Heart left ventricle (tissue), 16 donors: ENCODE data around the gene HSF5. TPM values are rescaled to one million over a fixed set of nuclear protein-coding genes. Genes with fewer than 3 reads are reported as not detected.

Experiments
- ATAC-seq, 4 donors: fragments of 200-7000 bp; cut with Tn5 transposase; one replicate each; pipeline ENCODE4 v1.9.1; 2020 to 2022; ENCODE audit warnings: moderate library complexity in 4 of 4, mild to moderate bottlenecking in 3 of 4, moderate number of reproducible peaks in 1 of 4
- DNase-seq, 5 donors: peaks; one replicate each; pipeline ENCODE4 v3.0.0-alpha.2; 2020
- H3K27ac ChIP-seq, 12 donors: fragments of 200-600 bp; sonication (generic) in 4 of 12; one replicate each; pipeline versions ENCODE4 v1.5.0 to v1.8.0; 2016 to 2022; ENCODE audit warnings: mild to moderate bottlenecking in 2 of 12
- H3K27me3 ChIP-seq, 9 donors: fragments of 200-600 bp; sonication (generic) in 2 of 9; one replicate each; pipeline versions ENCODE4 v1.5.1 to v1.8.0; 2016 to 2022; ENCODE audit warnings: mild to moderate bottlenecking in 3 of 9
- H3K36me3 ChIP-seq, 9 donors: fragments of 200-600 bp; sonication (generic) in 2 of 9; one replicate each; pipeline versions ENCODE4 v1.5.0 to v1.8.0; 2018 to 2022; ENCODE audit warnings: mild to moderate bottlenecking in 2 of 9
- H3K4me1 ChIP-seq, 12 donors: fragments of 200-600 bp; sonication (generic) in 4 of 12; one replicate each; pipeline versions ENCODE4 v1.5.0 to v1.8.0; 2016 to 2022; ENCODE audit warnings: mild to moderate bottlenecking in 3 of 12
- H3K4me3 ChIP-seq, 12 donors: fragments of 200-600 bp; sonication (generic) in 4 of 12; one replicate each; pipeline versions ENCODE4 v1.5.0 to v1.8.0; 2017 to 2022; ENCODE audit warnings: mild to moderate bottlenecking in 9 of 12, moderate library complexity in 4 of 12
- H3K9me3 ChIP-seq, 12 donors: fragments of 200-600 bp; sonication (generic) in 4 of 12; one replicate each; pipeline versions ENCODE4 v1.5.0 to v1.8.0; 2016 to 2022; ENCODE audit warnings: mild to moderate bottlenecking in 1 of 12
- CTCF ChIP-seq, 12 donors: fragments of 200-600 bp; sonication (generic) in 4 of 12; IDR thresholded peaks; one replicate each; pipeline versions ENCODE4 v1.5.0 to v1.8.0; 2018 to 2022; ENCODE audit warnings: antibody characterized with exemption in 12 of 12, mild to moderate bottlenecking in 5 of 12
- POLR2A ChIP-seq, 2 donors: fragments of 450-650 bp; IDR thresholded peaks; one replicate each; pipeline ENCODE4 v1.6.1; 2017; ENCODE audit warnings: antibody characterized with exemption in 2 of 2, mild to moderate bottlenecking in 2 of 2, moderate library complexity in 2 of 2
- WGBS, 4 donors: extraction: QIAGEN DNeasy Blood & Tissue Kit in 2 of 4; methylation state at CpG; one replicate each; pipeline versions ENCODE4 v1.1.5 to v1.1.7; 2013 to 2018; 5-methylcytosine and 5-hydroxymethylcytosine counted together
- intact Hi-C, 10 donors: fragments of 100-400 bp; cut with DNase I; formaldehyde crosslinking; loops; one replicate each; pipeline versions ENCODE4 v1.11.1 to v1.14.2; 2022
- polyA plus RNA-seq, 2 donors: library from polyadenylated mRNA; stranded (reverse); fragments of 200-250 nt; gene quantifications; one replicate each; pipeline ENCODE4 v1.2.3, GENCODE V29; 2013
- total RNA-seq, 9 donors: library from RNA; depleted of rRNA in 2 of 9; stranded (reverse); fragments of >200 nt in 2 of 9; fragmentation: NEBNext Ultra II Directional in 3 of 9; extraction: Animal tissue kit (Norgen Biotek cat#: 25700) in 3 of 9; gene quantifications; one replicate each; pipeline versions ENCODE4 v1.1.0 to v1.2.4, GENCODE V29; 2016 to 2023
- donor health status: ischemic (EF 13 %, LVEDD 7.1; RV severe dilation, severe dysfunction).
- donor health status: healthy with polysubstance abuse.
- donor health status: DM: no; HTN: yes; CAD: no.
- donor health status: DM: no; HTN: no; CAD: no.
- donor health status: ischemic (EF 25% LVEDD 6.9; RV normal size, moderate dysfunction).
- donor health status: ischemic (EF 25% LVEDD 5.7; RV mildly dilated, moderate dysfunction).
- donor health status: healthy.
- donor health status: DM: yes; HTN: yes; CAD: no.
- donor health status: ischemic (EF 35%, LVEDD 5.7; RV mildly dilated, moderate dysfunction).
- donor health status: nonischemic (EF 11% LVEDD 7.7; RV severe dilation, severe dysfunction).
- donor health status: DM: yes; HTN: yes; CAD: no.
- donor health status: PGD.
- donor health status: ischemic (EF 29% LVEDD 5.4; RV normal size, mild dysfunction).
- donor health status: nonischemic (EF 23%, LVEDD 6.1; RV moderate dilation, normal function).

Gene HSF5
- total and polyA plus RNA-seq, 11 donors: 0.06 to 0.19 TPM; not detected in 9

- no peaks in the 10 kb centered on the region for H3K36me3 ChIP-seq
- DNase-seq (peak; percentile 79 to 93 (median 87)), ATAC-seq (peak; percentile 99 to 100 (median 100))
- peak; percentile 46 to 76 (median 69) for TF ChIP-seq CTCF (IDR thresholded peaks at IDR 0.05)
- peak in 1 of 2 donors; percentile 60 for TF ChIP-seq POLR2A (IDR thresholded peaks at IDR 0.05)
- H3K4me3 ChIP-seq: peak within 1 kb of the TSS; percentile 20 to 61 (median 48)
- peak within 1 kb of the TSS in 10 of 12 donors; percentile 29 to 75 (median 54) for H3K27ac ChIP-seq
- intact Hi-C loops: loop anchor here in 9 of 10 donors (1.0 to 10.0 kb wide), 8 partner anchors 65 to 173 kb away; partner anchors contain the start of genes SUPT4H1 (in 8 of the 9) and TSPOAP1 (in 3 of the 9)
- 0 to 3% (median 2%) methylated on average over 8 of the region's 8 CpGs for WGBS, 4 donors
- H3K27me3 ChIP-seq: peaks cover 0 to 23% (median 0%) of the 10 kb centered on the region in 9 donors
- H3K9me3 ChIP-seq: no peaks in the 10 kb centered on the region
- H3K4me1 ChIP-seq: peaks cover 0 to 8% (median 0%) of the 10 kb centered on the region in 12 donors
These were observed 70.7 kb downstream of the HSF5 start, which contains the start of gene RNF43 for GRCh38 chr17:58417300-58418092. Gene RNF43 (minus strand): TSS chr17:58417534. CDS start chr17:58415577, 1,957 bp downstream.

GRCh38 chr17:58416937-58417299, 71.3 kb downstream of the HSF5 start:
- peaks cover 0 to 8% (median 0%) of the 10 kb centered on the region in 12 donors for H3K4me1 ChIP-seq
- no peak for TF ChIP-seq CTCF (IDR thresholded peaks at IDR 0.05)
- no peak for TF ChIP-seq POLR2A (IDR thresholded peaks at IDR 0.05)
- 22 to 31% (median 26%) methylated on average over 6 of the region's 6 CpGs for WGBS, 4 donors
- ATAC-seq (no peak), DNase-seq (no peak)
- H3K9me3 ChIP-seq: no peaks in the 10 kb centered on the region
- H3K27me3 ChIP-seq: peaks cover 0 to 18% (median 0%) of the 10 kb centered on the region in 9 donors
- H3K27ac ChIP-seq: peak overlapping the region in 10 of 12 donors; percentile 29 to 75 (median 54)
- peak overlapping the region; percentile 20 to 61 (median 48) for H3K4me3 ChIP-seq
- intact Hi-C loops: loop anchor here in 9 of 10 donors (1.0 to 10.0 kb wide), 8 partner anchors 64 to 172 kb away; partner anchors contain the start of genes SUPT4H1 (in 8 of the 9) and TSPOAP1 (in 3 of the 9)
- H3K36me3 ChIP-seq: no peaks in the 10 kb centered on the region

GRCh38 chr17:58416396-58416795, 71.8 kb downstream of the HSF5 start:
- no peaks in the 10 kb centered on the region for H3K9me3 ChIP-seq
- ATAC-seq (no peak), DNase-seq (no peak)
- intact Hi-C loops: loop anchor here in 8 of 10 donors (2.0 to 10.0 kb wide), 7 partner anchors 64 to 172 kb away; partner anchors contain the start of genes SUPT4H1 (in 5 of the 8) and TSPOAP1 (in 3 of the 8)
- H3K4me3 ChIP-seq: peak overlapping the region in 11 of 12 donors; percentile 20 to 61 (median 50)
- WGBS, 4 donors: 50 to 64% (median 55%) methylated on average over 4 of the region's 4 CpGs
- peak overlapping the region in 9 of 12 donors; percentile 29 to 75 (median 54) for H3K27ac ChIP-seq
- peaks cover 0 to 18% (median 0%) of the 10 kb centered on the region in 9 donors for H3K27me3 ChIP-seq
- H3K36me3 ChIP-seq: no peaks in the 10 kb centered on the region
- TF ChIP-seq POLR2A (IDR thresholded peaks at IDR 0.05): no peak
- no peak for TF ChIP-seq CTCF (IDR thresholded peaks at IDR 0.05)
- H3K4me1 ChIP-seq: peaks cover 0 to 8% (median 0%) of the 10 kb centered on the region in 12 donors
